ENCODE results near the gene MIER1.

GRCh38 chr1:66968574-66968973, 43.8 kb downstream of the MIER1 start:
- TF ChIP-seq ZNF274 (IDR thresholded peaks at IDR 0.05; ENCODE audit: low read depth, low read length) (no peak), SUZ12 (IDR thresholded peaks at IDR 0.05; ENCODE audit: extremely low read depth, insufficient read depth, insufficient read length) (no peak)

Data from NT2/D1 (cell line).